PC-9 (cell line): ENCODE measurements around the gene MAP3K4. TPM values are rescaled to one million over a fixed set of nuclear protein-coding genes. Genes with fewer than 3 reads are reported as not detected.
A peak's percentile ranks its signal among the peaks of the same experiment; 100 is the strongest.

ENCODE experiments used
- BruUV-seq: library from RNA; stranded (reverse); fragments of 400-500 nt; replicated peaks from 2 replicates; lab custom pipeline; 2021; lab: Mats Ljungman, UMichigan
- CTCF ChIA-PET: fragments of 300-600 bp; sonication (Branson Sonifier 250); formaldehyde crosslinking; loops from one replicate; lab custom pipeline; 2022; ENCODE audit warnings: antibody characterized with exemption; lab: Charles Lee
- POLR2A ChIA-PET: fragments of 300-600 bp; sonication (Branson Sonifier 250); formaldehyde crosslinking; loops from one replicate; lab custom pipeline; 2022; ENCODE audit warnings: antibody characterized with exemption; ENCODE audit not compliant: unreplicated experiment; lab: Charles Lee
- DNase-seq, 2 experiments: peaks; one replicate each; pipeline versions ENCODE4 v3.0.0 to v3.0.0-alpha.2; 2015 to 2022; ENCODE audit warnings: mixed read lengths in 1 of 2
- H2AFZ ChIP-seq: fragments of 200-600 bp; sonication (generic); 2 replicates; pipeline ENCODE4 v1.8.1; 2017; ENCODE audit warnings: antibody characterized with exemption
- H3F3A ChIP-seq: fragments of 200-600 bp; sonication (generic); 2 replicates; pipeline ENCODE4 v1.8.1; 2017; ENCODE audit warnings: antibody characterized with exemption, mild to moderate bottlenecking, low read depth; ENCODE audit not compliant: insufficient read depth
- H3K27ac ChIP-seq: fragments of 200-600 bp; sonication (generic); 2 replicates; pipeline ENCODE4 v1.6.1; 2016; ENCODE audit warnings: mixed run types
- H3K27me3 ChIP-seq: fragments of 200-600 bp; sonication (generic); 2 replicates; pipeline ENCODE4 v1.6.1; 2016; ENCODE audit warnings: low read depth, mixed run types; ENCODE audit not compliant: insufficient read depth
- H3K36me3 ChIP-seq: fragments of 200-600 bp; sonication (generic); 2 replicates; pipeline ENCODE4 v1.6.1; 2016; ENCODE audit warnings: low read depth, mixed run types
- H3K4me1 ChIP-seq: fragments of 200-600 bp; sonication (generic); replicated peaks from 2 replicates; pipeline ENCODE4 v1.6.1; 2016; ENCODE audit warnings: mixed run types; ENCODE audit not compliant: insufficient read depth
- H3K4me2 ChIP-seq: fragments of 200-600 bp; sonication (generic); 2 replicates; pipeline ENCODE4 v1.6.1; 2017; ENCODE audit warnings: mixed run types
- H3K4me3 ChIP-seq: fragments of 200-600 bp; sonication (generic); 2 replicates; pipeline ENCODE4 v1.6.1; 2016; ENCODE audit warnings: mixed run types
- H3K79me2 ChIP-seq: fragments of 200-600 bp; sonication (generic); 2 replicates; pipeline ENCODE4 v1.6.1; 2017; ENCODE audit warnings: low read depth, mixed run types
- H3K9me2 ChIP-seq: fragments of 200-600 bp; sonication (generic); 2 replicates; pipeline ENCODE4 v1.8.1; 2017; ENCODE audit warnings: mild to moderate bottlenecking; ENCODE audit not compliant: insufficient read depth
- H3K9me3 ChIP-seq: fragments of 200-600 bp; sonication (generic); 2 replicates; pipeline ENCODE4 v1.8.1; 2016; ENCODE audit warnings: low read depth; ENCODE audit not compliant: insufficient read depth
- H4K20me1 ChIP-seq: fragments of 200-600 bp; sonication (generic); 2 replicates; pipeline ENCODE4 v1.8.1; 2017; ENCODE audit not compliant: insufficient read depth
- EZH2 ChIP-seq: fragments of 200-600 bp; sonication (generic); IDR thresholded peaks from 2 replicates; pipeline ENCODE4 v1.8.0; 2017; ENCODE audit warnings: antibody characterized with exemption, low read depth
- intact Hi-C: fragments of 100-400 bp; cut with micrococcal nuclease; formaldehyde crosslinking; loops from one replicate; pipeline ENCODE4 v1.10.0; 2022; ENCODE audit not compliant: unreplicated experiment
- total RNA-seq: library from RNA; stranded (reverse); gene quantifications from 2 replicates; pipeline ENCODE4 v1.2.3, GENCODE V29; 2021
- TF ChIP-seq, protein P1 (sequence below): fragments of 200-600 bp; sonication (generic); conservative IDR thresholded peaks from 2 replicates; pipeline ENCODE4 v1.6.1; 2017; ENCODE audit warnings: mixed run types, antibody characterized with exemption, mild to moderate bottlenecking, moderate library complexity

The MAP3K4 gene
- total RNA-seq, 1 experiment from 2014 or later: 13.0 TPM

DNA sequence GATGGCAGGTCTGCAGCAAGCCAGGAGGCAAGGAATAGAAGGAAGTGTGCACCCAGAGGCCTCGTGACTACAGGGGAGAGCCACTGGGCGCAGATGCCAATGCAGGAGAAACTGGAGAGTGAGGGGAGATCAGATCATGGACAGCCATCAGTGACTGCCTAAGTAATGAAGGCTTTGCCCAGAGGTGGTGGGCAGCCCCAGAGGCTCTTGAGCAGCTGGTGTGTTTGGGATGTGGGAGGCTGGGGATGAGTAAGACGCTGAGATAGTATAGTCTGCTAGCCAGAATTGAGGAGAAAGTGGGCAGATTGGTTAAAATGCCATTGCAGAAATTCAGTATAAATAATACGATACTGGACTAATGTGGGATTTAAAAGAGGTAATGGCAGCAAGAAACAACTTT, 111.9 kb downstream of the MAP3K4 start:
- no TSS peak for BruUV-seq
- Histone ChIP-seq H3K4me2 (no peak overlapping the region), H3K9me3 (no peaks in the 10 kb centered on the region), H3K27ac (no peak overlapping the region), H3K9me2 (no peaks in the 10 kb centered on the region), H3K4me3 (no peak overlapping the region), H3K36me3 (no peaks in the 10 kb centered on the region; the same call in 1 of the 2 replicates), H3K4me1 (peaks cover 9% of the 10 kb centered on the region), H4K20me1 (no peaks in the 10 kb centered on the region), H3K79me2 (no peaks in the 10 kb centered on the region), H3K27me3 (no peaks in the 10 kb centered on the region), H3F3A (0 out of 2 replicates have a peak, but pooled peaks cover 3% of the 10 kb centered on the region), H2AFZ (no peak overlapping the region)
- ChIA-PET CTCF (no interaction called here), POLR2A (no interaction called here)
- DNase-seq: no peak
- intact Hi-C loops: no loop called here
- no peak for TF ChIP-seq EZH2
- TF ChIP-seq, protein P1, sequence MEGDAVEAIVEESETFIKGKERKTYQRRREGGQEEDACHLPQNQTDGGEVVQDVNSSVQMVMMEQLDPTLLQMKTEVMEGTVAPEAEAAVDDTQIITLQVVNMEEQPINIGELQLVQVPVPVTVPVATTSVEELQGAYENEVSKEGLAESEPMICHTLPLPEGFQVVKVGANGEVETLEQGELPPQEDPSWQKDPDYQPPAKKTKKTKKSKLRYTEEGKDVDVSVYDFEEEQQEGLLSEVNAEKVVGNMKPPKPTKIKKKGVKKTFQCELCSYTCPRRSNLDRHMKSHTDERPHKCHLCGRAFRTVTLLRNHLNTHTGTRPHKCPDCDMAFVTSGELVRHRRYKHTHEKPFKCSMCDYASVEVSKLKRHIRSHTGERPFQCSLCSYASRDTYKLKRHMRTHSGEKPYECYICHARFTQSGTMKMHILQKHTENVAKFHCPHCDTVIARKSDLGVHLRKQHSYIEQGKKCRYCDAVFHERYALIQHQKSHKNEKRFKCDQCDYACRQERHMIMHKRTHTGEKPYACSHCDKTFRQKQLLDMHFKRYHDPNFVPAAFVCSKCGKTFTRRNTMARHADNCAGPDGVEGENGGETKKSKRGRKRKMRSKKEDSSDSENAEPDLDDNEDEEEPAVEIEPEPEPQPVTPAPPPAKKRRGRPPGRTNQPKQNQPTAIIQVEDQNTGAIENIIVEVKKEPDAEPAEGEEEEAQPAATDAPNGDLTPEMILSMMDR: no peak

DNA sequence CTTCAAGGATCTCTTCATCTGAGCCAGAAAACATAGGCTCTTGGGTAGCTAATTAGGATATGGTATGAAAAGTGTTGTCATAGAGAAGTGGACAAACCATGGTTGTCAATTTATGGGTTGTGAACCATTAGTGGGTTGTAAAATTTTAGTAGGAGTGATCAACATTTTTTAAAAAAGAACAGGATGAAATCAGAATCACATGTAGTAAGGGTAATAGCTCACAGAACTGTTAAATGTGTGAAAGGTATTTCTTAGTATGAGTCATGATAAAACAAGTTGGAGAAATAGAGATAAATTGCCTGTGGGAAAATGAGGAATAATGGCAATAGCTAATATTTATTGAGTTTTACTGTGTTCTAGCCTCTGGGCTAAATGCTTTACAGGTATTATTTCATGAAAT, 113.4 kb downstream of the MAP3K4 start:
- peak overlapping the region; percentile 29 for H3K27ac ChIP-seq
- no peaks in the 10 kb centered on the region for H3K9me2 ChIP-seq
- no peak overlapping the region for H3K4me3 ChIP-seq
- peaks cover 9% of the 10 kb centered on the region for H3K4me1 ChIP-seq
- H4K20me1 ChIP-seq: no peaks in the 10 kb centered on the region
- peaks cover 4% of the 10 kb centered on the region; the same call in 1 of the 2 replicates for H3K36me3 ChIP-seq
- TF ChIP-seq, protein P1: no peak
- no peak for TF ChIP-seq EZH2
- 0 out of 2 replicates have a peak, but pooled peaks cover 3% of the 10 kb centered on the region for H3F3A ChIP-seq
- H2AFZ ChIP-seq: no peak overlapping the region
- no peak for DNase-seq
- POLR2A ChIA-PET: no interaction called here
- H3K79me2 ChIP-seq: no peaks in the 10 kb centered on the region
- intact Hi-C loops: no loop called here
- CTCF ChIA-PET: no interaction called here
- peak overlapping the region; percentile 42; the same call in 1 of the 2 replicates for H3K4me2 ChIP-seq
- no TSS peak for BruUV-seq
- H3K27me3 ChIP-seq: no peaks in the 10 kb centered on the region
- H3K9me3 ChIP-seq: no peaks in the 10 kb centered on the region

DNA sequence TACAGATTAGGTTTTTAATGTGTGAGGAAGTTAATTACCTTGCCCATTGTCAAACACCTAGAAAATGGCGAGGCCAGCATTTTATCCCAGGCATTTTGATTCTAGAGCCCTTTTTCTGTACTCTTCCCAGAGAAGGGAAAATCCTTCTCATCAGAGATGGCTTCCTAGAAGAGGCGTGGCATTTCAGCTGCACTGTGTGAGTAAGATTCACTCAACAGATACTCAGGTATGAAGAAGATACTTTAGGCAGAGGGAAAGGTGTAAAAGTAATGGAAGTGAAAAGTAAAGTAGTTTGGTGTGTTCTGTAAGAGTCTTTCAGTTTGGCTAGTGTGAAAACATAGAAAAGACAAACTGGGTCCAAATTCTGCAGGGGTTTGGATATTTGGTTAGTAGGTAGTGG, 113.8 kb downstream of the MAP3K4 start:
- Histone ChIP-seq H3K27me3 (no peaks in the 10 kb centered on the region), H2AFZ (no peak overlapping the region), H3K79me2 (no peaks in the 10 kb centered on the region), H3F3A (0 out of 2 replicates have a peak, but pooled peaks cover 3% of the 10 kb centered on the region), H4K20me1 (no peaks in the 10 kb centered on the region), H3K9me2 (no peaks in the 10 kb centered on the region), H3K27ac (peak overlapping the region; percentile 29; the same call in 1 of the 2 replicates), H3K4me3 (no peak overlapping the region), H3K36me3 (peaks cover 4% of the 10 kb centered on the region; the same call in 1 of the 2 replicates), H3K4me2 (peak overlapping the region; percentile 42; the same call in 1 of the 2 replicates), H3K9me3 (no peaks in the 10 kb centered on the region), H3K4me1 (peaks cover 9% of the 10 kb centered on the region)
- BruUV-seq: no TSS peak
- intact Hi-C loops: no loop called here
- POLR2A ChIA-PET: interaction anchor here (0.7 kb wide), 1 partner anchor 58 kb away, joined by 3 read pairs; no protein-coding TSS in a partner anchor
- CTCF ChIA-PET: no interaction called here
- TF ChIP-seq EZH2: no peak
- TF ChIP-seq, protein P1: no peak
- DNase-seq: no peak
